DMS114 treated with DMSO at 0.1 percent for 48 hours (cell line): ENCODE measurements around the gene STARD13.

Source experiments
- DNase-seq: peaks from one replicate; lab custom pipeline; 2025; ENCODE audit not compliant: unreplicated experiment; lab: John Stamatoyannopoulos, UW

STARD13 gene

DNA sequence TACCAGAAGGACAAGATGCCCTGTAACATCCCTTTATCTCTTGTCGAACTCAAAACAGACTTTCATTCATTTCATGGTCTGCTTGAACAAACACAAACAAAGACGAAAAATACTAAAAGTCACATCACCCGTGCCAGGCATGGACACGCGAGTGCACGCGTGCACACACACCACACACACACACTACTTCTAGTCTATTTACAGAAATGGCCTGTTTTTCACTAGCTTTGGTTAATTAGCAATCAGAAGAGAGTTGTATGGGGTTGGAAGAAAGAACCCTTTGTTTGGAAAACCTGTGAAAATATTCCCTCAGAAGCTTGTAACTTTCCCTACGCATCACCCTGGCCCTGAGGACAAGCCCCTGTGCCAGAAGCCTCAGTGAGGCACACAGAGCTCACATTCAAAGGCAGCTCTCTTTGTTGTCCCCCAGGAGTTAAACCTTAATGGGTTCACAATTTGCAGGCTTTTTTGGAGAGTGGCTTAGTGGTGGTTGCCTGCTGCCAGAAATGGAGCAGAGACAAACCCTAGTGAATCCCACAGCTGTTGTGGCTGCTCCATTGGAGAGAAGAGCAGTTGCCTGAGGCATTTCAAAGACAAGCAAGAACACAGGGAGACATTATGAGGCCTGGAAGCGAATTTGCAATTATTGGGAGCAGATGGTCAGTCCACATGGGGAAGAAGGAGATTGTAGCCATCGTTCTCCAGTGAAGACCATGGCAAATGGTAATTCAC lies 55.9 kb downstream of the STARD13 start:
- no peak for DNase-seq

- DNase-seq, result peak; percentile 41
Measured at GRCh38 chr13:33228648-33229445, 56.7 kb downstream of the STARD13 start.

DNA sequence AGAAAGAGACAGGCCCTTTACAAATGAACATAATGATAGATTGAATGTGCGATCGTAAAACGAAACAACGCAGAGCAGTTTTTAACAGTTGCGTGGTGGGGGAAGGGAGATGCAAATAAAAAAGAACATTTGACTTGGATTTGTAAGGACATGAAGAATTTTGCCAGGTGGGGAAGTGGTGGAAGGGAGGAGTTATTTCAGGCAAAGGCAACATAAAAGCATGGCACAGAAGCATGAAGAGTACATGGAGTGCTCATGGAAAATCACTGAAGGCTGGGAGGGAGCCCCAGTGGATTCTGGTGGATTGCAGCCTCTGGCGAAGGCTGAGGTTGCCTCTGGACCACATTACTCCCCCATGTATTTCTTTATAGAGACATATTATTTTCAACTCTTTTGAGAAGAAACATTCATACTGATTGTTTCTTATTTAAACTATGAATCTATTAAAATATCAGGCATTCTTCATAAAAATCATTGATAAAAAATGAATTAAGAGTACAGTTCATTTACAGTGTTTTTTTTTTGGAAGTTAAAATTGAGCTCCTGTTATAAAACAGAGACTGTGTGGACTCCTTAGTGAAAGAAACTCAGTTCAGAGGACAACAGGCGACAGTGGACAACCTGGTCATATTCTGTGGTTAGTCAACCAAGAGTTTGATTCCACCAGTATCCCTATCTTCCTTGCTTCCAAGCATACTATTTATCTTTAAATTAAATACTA lies 57.5 kb downstream of the STARD13 start:
- no peak for DNase-seq

DNA sequence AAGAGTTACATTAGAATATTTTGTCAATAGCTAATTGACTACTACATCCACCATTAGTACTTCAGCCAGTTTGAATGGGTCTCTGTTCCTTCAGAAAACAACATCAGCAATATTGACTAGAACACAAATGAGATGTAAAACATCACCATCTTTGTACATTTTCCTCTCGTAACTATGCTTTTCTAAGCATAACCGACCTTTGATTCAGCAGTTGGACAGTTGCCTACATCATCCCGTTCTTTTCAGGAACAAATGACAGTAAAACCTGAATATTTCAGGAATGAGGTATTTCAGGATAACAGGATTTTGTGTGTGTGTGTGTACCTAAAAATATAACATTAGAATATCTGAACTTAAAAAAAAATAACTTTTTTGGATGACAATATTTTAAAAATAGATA lies 60.9 kb downstream of the STARD13 start:
- DNase-seq, result no peak

DNA sequence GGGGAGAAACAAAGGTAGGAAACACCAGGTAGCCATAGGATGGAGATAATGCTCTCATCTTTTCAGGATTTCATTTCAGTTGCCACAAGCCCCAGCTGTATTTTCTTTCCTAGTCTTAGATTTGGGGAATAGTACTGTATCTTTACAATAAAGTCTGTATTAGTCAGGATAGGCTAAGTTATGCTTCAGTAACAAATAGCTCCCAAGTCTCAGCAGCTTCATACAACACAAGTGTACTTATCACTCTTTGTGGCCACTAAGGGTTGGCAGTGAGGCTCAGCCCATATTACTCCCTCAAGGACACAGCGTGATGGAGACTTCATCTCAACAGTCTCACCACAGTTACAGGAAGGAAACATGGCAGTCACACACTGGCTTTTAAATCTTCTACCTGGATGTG lies 61.4 kb downstream of the STARD13 start:
- no peak for DNase-seq

DNA sequence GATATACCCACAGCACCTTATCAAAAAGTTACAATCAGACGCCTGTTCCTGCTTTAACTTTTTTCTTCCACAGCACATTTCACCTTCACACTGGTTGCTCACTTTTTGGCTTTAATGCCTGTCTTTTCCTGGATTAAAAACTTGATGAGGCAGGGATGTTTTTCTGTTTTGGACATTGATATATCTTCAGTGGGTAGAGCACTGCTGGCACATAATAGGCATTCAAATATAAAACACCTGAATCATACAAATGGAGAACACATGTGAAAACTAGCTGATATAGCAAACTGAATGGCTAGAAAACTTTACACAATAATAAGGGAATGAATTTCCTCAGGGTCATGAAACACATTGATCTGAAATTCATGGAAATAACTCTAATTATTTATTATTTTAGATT lies 65.6 kb downstream of the STARD13 start:
- DNase-seq, result no peak

- DNase-seq, result no peak
Measured at GRCh38 chr13:33218426-33218825, 67.1 kb downstream of the STARD13 start.

- no peak for DNase-seq
Measured at GRCh38 chr13:33218020-33218419, 67.5 kb downstream of the STARD13 start.

GRCh38 chr13:33217256-33217655 lies 68.3 kb downstream of the STARD13 start:
- no peak for DNase-seq

DNA sequence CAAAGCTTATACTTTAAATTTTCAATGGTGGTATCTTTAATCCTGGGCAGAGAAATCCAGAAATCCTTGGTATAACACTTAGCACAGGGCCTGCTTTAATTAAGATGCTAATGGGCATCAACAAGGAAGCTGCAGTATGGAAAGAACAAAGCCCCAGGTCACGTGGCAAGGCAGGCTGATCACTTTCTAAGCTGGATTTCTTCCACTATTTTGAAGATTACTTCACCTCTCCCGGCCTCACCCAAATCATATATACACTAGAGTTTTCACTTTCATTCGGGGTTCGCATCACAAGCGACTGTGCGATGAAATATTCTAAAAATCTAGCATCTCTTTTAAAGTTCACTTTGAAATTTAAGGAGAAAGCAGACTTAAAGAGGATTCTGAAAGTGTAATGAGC lies 71.8 kb downstream of the STARD13 start:
- DNase-seq, result no peak

- DNase-seq, result no peak
Measured at GRCh38 chr13:33213024-33213768, 72.4 kb downstream of the STARD13 start.

- DNase-seq, result no peak
Measured at GRCh38 chr13:33212396-33212795, 73.2 kb downstream of the STARD13 start.

GRCh38 chr13:33210090-33210489 lies 75.5 kb downstream of the STARD13 start:
- DNase-seq, result no peak

- DNase-seq, result no peak
Measured at GRCh38 chr13:33208290-33209220, 77.0 kb downstream of the STARD13 start.

DNA sequence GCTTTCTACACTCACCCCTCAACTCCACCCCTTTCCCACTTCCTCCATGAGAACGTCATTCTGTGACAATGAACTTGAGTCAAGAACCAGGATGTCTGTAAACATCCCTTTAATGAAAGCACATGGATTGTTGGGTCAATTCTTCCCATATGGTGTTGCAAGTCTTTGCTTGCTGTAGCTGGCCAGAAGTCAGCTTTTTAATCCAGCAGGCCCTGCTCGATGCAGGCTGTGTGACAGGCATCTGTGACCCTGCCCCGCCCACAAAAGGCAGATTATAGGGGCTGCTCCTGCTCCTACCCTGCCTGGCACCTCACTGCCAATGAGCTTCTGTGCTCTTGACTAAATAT lies 78.0 kb downstream of the STARD13 start:
- DNase-seq, result no peak

- DNase-seq, result no peak
Measured at GRCh38 chr13:33206945-33207614, 78.5 kb downstream of the STARD13 start.

DNA sequence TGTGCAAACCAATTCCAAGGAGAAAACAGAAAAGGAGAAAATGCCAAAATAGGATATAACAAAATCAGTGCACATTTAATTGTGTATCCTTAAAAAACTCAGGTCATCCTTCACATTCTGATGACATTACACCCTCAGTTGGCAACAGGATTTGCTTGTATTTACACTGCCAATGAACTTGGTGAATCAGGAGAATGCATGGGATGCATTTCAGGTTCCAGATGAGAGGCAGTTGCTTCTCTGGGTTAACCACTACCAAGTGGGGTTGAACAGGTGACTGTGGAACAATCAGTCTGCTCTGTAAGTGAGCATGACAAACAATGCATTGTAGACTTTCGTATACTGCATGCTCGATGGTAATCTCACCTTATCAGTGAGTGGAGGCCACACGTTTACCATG lies 79.1 kb downstream of the STARD13 start:
- no peak for DNase-seq

- DNase-seq, result no peak
Measured at GRCh38 chr13:33205804-33206221, 79.7 kb downstream of the STARD13 start.

GRCh38 chr13:33205224-33205623 lies 80.3 kb downstream of the STARD13 start:
- DNase-seq, result no peak
